Fibroblast of pulmonary artery (primary cell): ENCODE measurements around the gene ADORA2B.
"Not testable (repeated sequence)": the region's sequence is repeated elsewhere in the genome, so short reads cannot be mapped to it uniquely, and the experiment has no call there.

Source experiments
- DNase-seq: peaks from one replicate; pipeline ENCODE4 v3.0.0-alpha.2; 2010; ENCODE audit warnings: low read depth
- H3K4me3 ChIP-seq: replicated peaks from 2 replicates; pipeline ENCODE4 v1.5.1; 2011; ENCODE audit warnings: low read depth, mild to moderate bottlenecking, control low read depth, low read length, moderate library complexity
- TF ChIP-seq, protein P1 (sequence below): IDR thresholded peaks from 2 replicates; pipeline ENCODE4 v1.5.1; 2011; ENCODE audit warnings: mild to moderate bottlenecking, control low read depth, low read length, inconsistent platforms; ENCODE audit errors: missing control alignments

Gene ADORA2B

DNA sequence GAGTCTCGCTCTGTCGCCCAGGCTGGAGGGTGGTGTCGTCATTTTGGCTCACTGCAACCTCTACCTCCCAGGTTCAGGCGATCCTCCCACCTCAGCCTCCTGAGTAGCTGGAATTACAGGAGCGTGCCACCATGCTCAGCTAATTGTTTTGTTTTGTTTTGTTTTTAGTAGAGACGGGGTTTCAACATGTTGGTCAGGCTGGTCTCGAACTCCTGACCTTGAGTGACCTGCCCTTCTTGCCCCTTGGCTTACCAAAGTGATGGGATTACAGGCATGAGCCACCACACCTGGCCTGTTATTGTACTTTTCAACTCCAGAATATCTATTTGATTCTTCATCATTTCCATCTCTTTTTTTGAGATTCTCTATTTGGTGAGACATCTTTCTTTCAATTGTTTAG lies 9.0 kb upstream of the ADORA2B start:
- TF ChIP-seq, protein P1, sequence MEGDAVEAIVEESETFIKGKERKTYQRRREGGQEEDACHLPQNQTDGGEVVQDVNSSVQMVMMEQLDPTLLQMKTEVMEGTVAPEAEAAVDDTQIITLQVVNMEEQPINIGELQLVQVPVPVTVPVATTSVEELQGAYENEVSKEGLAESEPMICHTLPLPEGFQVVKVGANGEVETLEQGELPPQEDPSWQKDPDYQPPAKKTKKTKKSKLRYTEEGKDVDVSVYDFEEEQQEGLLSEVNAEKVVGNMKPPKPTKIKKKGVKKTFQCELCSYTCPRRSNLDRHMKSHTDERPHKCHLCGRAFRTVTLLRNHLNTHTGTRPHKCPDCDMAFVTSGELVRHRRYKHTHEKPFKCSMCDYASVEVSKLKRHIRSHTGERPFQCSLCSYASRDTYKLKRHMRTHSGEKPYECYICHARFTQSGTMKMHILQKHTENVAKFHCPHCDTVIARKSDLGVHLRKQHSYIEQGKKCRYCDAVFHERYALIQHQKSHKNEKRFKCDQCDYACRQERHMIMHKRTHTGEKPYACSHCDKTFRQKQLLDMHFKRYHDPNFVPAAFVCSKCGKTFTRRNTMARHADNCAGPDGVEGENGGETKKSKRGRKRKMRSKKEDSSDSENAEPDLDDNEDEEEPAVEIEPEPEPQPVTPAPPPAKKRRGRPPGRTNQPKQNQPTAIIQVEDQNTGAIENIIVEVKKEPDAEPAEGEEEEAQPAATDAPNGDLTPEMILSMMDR = no peak
- no peak for DNase-seq
- H3K4me3 ChIP-seq = no peak overlapping the region

DNA sequence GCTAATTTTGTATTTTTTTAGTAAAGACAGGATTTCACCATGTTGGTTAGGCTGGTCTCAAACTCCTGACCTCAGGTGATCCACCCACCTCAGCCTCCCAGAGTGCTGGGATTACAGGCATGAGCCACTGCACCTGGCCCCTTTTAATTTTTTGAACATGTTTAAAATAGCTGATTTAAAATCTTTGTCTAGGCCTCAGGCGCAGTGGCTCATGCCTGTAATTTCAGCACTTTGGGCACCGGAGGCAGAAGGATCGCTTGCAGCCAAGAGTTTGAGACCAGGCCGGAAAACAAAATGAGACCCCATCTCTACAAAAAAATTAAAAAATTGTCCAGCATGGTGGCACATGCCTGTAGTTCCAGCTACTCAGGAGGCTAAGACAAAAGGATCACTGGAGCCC lies 8.4 kb upstream of the ADORA2B start:
- not testable (repeated sequence) for DNase-seq

DNA sequence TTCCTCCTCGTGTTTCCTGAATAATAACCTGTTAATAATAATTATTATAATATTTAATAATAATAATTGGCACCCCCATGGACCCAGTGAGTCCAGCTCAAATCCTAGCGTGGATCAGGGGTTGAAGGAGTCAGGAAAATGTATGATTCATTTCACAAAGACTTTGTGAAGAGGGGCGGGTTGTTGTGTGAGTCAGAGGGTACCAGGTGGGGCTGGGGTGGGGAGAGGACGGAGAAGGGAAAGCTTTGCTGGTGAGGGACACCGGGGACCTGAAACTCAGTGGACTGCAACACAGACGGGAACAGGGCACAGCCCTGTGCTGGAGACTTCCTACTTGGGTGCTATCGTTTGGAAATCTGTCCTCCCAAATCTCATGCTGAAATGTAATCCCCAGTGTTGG lies 3.1 kb upstream of the ADORA2B start:
- no peak overlapping the region for H3K4me3 ChIP-seq
- no peak for DNase-seq
- TF ChIP-seq, protein P1 = no peak

More for the DNA sequence above, 8.4 kb upstream of the ADORA2B start:
- not testable (repeated sequence) for H3K4me3 ChIP-seq

DNA sequence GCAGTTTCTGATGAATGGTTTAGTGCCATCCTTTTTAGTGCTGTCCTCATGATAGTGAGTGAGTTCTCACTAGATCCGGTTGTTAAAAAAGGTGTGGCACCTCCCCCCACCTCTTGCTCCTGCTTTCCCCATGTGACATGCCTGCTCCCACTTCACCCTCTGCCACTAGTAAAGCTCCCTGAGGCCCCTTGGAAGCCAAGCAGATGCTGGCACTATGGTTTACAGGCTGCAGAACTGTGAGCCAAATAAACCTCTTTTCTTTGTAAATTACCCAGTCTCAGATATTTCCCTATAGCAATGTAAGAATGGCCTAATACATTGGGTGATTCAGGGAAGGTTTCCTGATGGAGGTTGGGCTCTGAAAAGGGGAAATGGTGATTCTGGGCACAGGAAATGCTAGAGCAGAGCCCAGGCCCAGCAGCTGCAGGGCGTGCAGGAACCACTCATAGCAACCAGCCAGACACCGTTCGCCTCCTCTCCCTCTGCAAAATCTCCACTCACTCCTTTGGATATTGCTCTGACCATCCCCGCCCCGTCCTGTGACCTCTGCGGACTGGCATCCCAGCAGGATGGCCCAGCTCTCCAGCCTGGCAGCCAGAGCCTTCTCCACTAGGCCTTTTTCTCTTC lies 2.6 kb upstream of the ADORA2B start:
- TF ChIP-seq, protein P1 = no peak
- peak; percentile 57 for DNase-seq
- no peak overlapping the region for H3K4me3 ChIP-seq

DNA sequence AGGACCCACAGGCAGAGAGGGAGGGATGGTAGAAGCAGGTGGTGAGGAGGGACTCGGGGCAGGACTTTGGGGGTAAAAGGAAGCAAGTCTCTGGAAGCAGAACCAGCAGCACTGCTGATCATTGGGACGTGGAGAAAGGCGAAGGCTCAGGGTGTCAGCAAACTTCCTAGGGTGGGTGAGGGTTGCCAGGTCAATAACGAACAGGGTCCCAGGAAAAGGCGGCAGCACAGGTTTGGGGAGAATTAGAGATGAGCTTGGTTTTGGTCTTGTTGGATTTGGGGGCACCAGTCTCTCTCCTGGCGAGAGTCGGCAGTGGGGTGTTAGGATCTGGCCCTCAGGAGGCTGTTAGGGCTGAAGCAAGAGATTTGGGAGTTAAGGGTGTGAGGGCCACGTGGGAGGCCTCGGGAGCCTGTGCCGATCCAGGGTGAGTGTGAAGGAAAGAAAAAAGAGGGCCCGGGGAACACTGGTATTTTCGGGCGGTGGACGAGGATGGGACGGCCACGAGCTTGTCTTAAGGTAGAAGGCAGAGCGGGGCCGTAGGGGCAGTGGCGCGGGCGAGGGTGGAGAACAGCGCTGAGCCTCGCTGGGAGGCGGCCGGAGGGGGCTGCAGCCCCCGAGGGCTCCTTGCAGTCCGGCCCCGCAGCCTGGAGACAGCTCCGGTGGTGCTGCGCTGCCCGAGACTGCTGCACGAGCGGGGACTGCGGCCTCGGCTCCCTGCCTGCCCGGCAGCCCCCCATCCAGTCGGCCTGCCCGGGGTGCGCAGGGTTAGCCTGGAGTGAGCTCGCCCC lies 765 bp upstream of the ADORA2B start:
- TF ChIP-seq, protein P1 = no peak
- DNase-seq = no peak
- H3K4me3 ChIP-seq = peak overlapping the region; percentile 89

DNA sequence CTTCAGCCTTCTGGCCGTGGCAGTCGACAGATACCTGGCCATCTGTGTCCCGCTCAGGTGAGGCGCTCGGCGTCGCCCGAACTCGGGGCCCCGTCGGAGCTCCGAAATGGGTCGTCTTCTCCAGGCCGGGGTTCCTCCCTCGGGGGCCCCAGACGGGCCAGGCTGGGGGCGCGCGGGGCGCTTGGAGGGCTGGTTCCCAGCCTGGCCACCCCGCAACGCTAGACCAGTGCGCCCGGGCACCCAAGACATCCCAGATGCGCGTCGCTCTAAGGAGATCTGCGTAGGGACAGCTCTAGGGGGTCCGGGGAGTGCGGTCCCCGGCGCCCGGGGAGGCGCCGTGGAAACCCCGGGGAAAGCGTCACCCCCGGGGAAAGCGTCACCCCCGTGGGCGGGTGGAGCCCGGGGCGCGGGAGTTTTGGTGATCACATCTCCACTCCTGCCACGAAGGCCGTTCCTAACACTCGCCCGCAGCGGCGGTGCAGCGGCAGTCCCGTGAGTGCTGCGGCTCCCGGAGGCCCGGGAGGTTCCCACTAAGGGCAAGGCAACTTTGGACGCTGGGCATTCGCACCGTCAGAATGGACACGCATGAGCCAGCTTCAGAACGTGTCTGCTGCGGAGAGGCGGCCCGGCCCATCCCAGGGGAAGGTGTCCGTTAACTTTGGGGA lies 729 bp downstream of the ADORA2B start:
- TF ChIP-seq, protein P1 = no peak
- DNase-seq = no peak
- peak overlapping the region; percentile 89 for H3K4me3 ChIP-seq

DNA sequence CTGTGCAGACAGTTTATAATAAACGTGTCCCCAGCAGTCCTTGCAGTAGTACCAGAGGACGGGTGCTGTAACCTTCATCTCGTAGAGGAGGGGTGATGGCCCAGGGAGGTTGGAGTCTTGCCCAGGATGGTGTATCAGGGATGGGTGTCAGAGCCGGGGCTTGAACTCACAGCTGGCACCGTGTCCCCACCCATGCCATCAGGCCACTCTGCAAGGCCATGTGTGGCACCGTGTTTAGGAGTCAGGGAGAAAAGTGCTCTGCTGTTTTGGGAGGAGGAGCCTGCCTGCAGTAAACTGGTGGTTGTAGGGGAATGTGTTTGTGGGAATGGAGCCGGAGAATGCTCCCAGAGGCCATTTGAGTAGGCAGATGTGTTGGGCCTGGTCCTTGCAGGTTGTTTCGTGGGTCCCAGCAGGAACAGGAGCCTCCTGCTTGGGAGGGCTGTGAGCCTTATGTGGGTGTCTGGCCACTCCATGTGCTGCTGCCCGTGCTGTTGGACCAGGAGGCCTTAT lies 1.7 kb downstream of the ADORA2B start:
- no peak for DNase-seq
- TF ChIP-seq, protein P1 = no peak
- peak overlapping the region; percentile 89 for H3K4me3 ChIP-seq
